ENCODE results near the gene PEMT. TPM values are rescaled to one million over a fixed set of nuclear protein-coding genes. Genes with fewer than 3 reads are reported as not detected.

The PEMT gene
- total RNA-seq, 2 experiments from 2014 or later: 30.4 to 32.3 TPM

GRCh38 chr17:17502741-17503565 is 88.6 kb downstream of the PEMT start:
- CTCF ChIA-PET: interaction anchor here (0.7 kb wide), 1 partner anchor 13 kb away, joined by 3 read pairs; no protein-coding TSS in a partner anchor
- intact Hi-C loops (cut with DNase I, micrococcal nuclease): no loop called here
- H3K9me3 Mint-ChIP-seq (ENCODE audit: low read depth): no peaks in the 10 kb centered on the region
- no peak overlapping the region for H3K27ac Mint-ChIP-seq
- H3K36me3 Mint-ChIP-seq (ENCODE audit: low read depth): no peaks in the 10 kb centered on the region
- H3K4me1 Mint-ChIP-seq: no peaks in the 10 kb centered on the region
- DNase-seq: no peak
- no peak overlapping the region for H3K4me3 Mint-ChIP-seq
- POLR2A ChIA-PET: no interaction called here
- peaks cover 6% of the 10 kb centered on the region for H3K27me3 Mint-ChIP-seq
- ATAC-seq: no peak

- Mint-ChIP-seq H3K4me3 (no peak overlapping the region), H3K36me3 (ENCODE audit: low read depth) (no peaks in the 10 kb centered on the region), H3K27me3 (peaks cover 6% of the 10 kb centered on the region), H3K27ac (no peak overlapping the region), H3K9me3 (ENCODE audit: low read depth) (no peaks in the 10 kb centered on the region), H3K4me1 (peaks cover 3% of the 10 kb centered on the region)
- intact Hi-C loops (cut with DNase I, micrococcal nuclease): loop anchor here in 1 of 2 experiments (1.0 kb wide), 1 partner anchor 146 kb away; no protein-coding TSS in a partner anchor
- CTCF ChIA-PET: interaction anchor here (0.6 kb wide), 1 partner anchor 140 kb away, joined by 3 read pairs; no protein-coding TSS in a partner anchor
- POLR2A ChIA-PET: interaction anchor here (0.6 kb wide), 1 partner anchor 1025 kb away, joined by 6 read pairs; no protein-coding TSS in a partner anchor
- no peak for ATAC-seq
- peak; percentile 60 for DNase-seq
These were observed 90.4 kb downstream of the PEMT start for GRCh38 chr17:17500999-17501605.

DNA sequence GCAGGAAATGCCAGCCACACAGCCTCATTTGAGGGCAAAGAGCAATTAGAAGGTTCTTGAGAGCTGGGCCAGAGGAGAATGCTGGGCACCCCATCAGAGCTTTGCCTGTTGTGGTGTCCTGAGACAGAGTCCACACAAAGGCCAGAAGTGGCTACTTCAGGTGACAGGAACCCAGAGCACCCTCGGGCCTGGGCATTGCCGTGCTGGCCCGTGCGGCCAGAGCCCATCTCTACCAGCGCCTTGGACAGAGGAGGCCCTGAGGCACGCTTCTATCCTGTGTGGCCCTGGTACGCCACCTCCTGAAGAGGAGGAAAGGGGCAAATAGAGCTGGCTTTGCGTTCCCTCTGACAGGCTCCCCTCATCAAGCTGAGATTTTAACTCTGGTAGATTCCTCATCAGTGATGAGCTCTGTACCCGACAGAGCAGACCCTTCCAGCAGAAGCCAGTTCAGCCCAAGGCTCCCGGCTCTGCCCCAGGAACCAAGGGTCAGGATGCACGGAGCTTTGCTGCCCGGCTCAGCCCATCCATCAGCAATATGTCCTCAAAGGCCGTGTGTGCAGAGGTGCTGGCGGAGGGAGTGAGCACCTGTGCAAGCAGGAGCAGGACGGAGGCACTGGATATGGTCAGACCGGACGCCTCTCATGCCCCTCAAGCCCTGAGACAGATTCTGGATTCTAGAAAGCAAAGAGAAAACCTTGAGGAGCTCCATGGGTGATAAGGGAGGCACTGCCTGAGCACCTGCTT is 91.9 kb downstream of the PEMT start:
- intact Hi-C loops (cut with DNase I, micrococcal nuclease): no loop called here
- Mint-ChIP-seq H3K36me3 (ENCODE audit: low read depth) (no peaks in the 10 kb centered on the region), H3K27me3 (peaks cover 10% of the 10 kb centered on the region), H3K4me3 (no peak overlapping the region), H3K27ac (no peak overlapping the region), H3K4me1 (peaks cover 11% of the 10 kb centered on the region), H3K9me3 (ENCODE audit: low read depth) (no peaks in the 10 kb centered on the region)
- DNase-seq (no peak), ATAC-seq (no peak)
- CTCF ChIA-PET: interaction anchor here (0.7 to 1.0 kb wide), 3 partner anchors 8 to 153 kb away, joined by 3 to 4 read pairs (median 4); no protein-coding TSS in a partner anchor
- POLR2A ChIA-PET: no interaction called here

DNA sequence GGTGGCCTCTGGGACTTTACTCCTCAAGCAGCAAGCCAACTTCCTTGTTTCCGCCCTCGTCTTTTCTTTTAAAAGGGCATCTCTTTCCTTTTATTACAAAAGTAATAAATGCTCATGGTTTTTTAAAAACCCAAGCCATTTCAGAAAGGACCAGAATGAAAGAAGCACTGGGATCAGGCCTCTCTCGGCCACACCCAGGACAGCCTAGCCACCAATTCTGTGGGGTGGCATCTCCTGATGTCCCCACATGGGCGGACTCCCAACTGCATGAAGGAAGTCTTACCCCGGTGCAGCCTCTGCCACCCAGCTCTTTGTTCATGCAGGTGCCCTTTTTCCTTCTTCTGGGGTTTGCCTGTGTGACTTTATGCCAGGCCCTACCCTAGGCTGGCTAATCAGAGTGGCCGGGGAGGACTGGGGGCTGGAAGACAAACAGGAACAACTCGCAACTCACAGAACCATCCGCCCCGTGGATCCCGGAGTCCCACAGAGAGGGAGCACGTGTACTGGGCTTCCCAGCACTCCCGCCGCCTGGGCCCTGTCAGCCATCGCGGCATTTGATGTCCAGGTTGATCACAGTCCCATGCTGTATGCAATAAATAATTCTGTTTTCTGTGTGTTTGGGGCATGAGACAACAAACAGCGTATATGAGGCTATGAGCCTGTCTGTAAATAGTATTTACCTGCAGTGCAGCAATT is 92.8 kb downstream of the PEMT start:
- no peak for DNase-seq
- POLR2A ChIA-PET: no interaction called here
- no peak overlapping the region for H3K27ac Mint-ChIP-seq
- no peak overlapping the region for H3K4me3 Mint-ChIP-seq
- H3K27me3 Mint-ChIP-seq: peaks cover 10% of the 10 kb centered on the region
- no peaks in the 10 kb centered on the region for H3K9me3 Mint-ChIP-seq (ENCODE audit: low read depth)
- H3K36me3 Mint-ChIP-seq (ENCODE audit: low read depth): no peaks in the 10 kb centered on the region
- CTCF ChIA-PET: interaction anchor here (0.8 to 1.0 kb wide), 2 partner anchors 143 to 153 kb away, joined by 4 read pairs; no protein-coding TSS in a partner anchor
- peaks cover 11% of the 10 kb centered on the region for H3K4me1 Mint-ChIP-seq
- intact Hi-C loops (cut with DNase I, micrococcal nuclease): no loop called here
- no peak for ATAC-seq

DNA sequence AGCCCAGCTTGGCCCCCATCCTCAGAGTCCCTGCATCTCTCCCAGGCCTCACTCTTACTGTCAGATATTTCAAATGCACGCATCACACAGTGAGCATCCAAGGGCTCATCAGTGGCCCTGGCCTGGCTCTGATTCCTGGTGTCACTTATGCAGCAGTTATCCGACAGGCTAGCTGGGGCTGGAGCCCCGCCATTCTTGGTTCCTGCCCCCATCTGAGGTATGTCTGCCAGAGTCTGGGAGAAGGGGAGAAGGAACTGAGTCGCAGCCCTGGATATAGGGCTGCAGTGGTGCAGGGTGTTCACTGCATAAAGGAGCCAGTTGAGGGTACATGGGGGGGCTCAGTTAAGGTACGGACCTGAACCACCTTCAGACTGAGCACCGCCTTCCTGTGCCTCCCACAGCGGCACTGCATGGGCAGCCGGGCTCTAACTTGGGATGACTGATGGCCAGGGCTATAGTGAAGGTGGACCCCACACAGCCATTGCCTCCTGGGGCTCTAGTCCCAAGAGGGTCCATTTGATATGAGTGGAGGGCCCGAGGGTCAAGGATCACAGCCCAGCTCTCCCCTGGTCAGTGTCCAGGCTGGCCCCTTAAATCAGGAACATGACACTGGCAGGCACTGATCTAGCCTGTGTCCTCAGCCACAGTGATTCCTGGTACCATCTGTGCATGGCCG is 93.5 kb downstream of the PEMT start:
- peaks cover 11% of the 10 kb centered on the region for H3K4me1 Mint-ChIP-seq
- ChIA-PET POLR2A (no interaction called here), CTCF (interaction anchor here (1.3 to 3.1 kb wide), 8 partner anchors 8 to 147 kb away, joined by 3 to 39 read pairs (median 7); partner anchors contain the start of gene MED9)
- H3K27ac Mint-ChIP-seq: no peak overlapping the region
- intact Hi-C loops (cut with DNase I, micrococcal nuclease): loop anchor here in 1 of 2 experiments (1.0 to 2.0 kb wide), 3 partner anchors 93 to 143 kb away; partner anchors contain the start of gene PEMT
- DNase-seq (no peak), ATAC-seq (no peak)
- H3K4me3 Mint-ChIP-seq: no peak overlapping the region
- no peaks in the 10 kb centered on the region for H3K9me3 Mint-ChIP-seq (ENCODE audit: low read depth)
- peaks cover 10% of the 10 kb centered on the region for H3K27me3 Mint-ChIP-seq
- H3K36me3 Mint-ChIP-seq (ENCODE audit: low read depth): no peaks in the 10 kb centered on the region

DNA sequence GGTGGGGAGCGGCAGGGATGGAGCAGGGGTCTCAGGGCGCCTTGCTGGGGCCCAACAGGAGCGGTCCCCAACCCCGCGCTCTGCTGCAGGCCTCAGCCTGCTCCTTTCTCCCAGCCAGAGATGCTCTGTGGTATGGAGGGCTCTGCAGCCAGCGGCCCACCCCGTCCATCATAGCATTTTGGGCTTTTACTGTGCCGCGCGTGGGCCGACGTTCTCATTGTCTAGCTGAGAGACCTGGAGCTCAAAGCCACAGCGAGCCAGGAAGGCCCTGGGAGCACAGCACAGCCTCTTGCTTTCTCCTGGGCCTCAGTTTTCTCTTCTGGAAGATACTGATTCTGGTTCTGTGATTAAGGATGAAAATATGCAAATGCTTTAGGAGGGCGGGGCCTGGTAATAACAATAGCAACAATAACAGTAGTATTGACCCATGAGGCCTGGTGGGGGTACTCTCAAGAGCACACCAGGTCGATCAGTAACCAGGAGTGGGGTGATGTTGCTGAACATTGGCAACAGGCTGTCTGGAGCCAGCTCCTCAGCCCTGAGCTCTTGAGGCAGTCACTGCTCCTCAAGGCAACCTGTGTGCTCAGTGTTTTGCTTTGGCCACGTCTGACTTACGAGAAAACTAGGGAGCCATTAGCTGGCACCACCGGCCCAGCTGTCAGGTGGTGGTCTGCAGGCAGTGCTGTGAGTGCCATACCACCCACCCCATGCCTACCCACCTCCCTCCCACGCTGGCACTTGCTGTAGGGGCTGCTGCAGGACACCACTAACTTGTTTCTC is 94.3 kb downstream of the PEMT start:
- Mint-ChIP-seq H3K27me3 (peaks cover 9% of the 10 kb centered on the region), H3K9me3 (ENCODE audit: low read depth) (no peaks in the 10 kb centered on the region), H3K36me3 (ENCODE audit: low read depth) (peaks cover 4% of the 10 kb centered on the region), H3K27ac (no peak overlapping the region), H3K4me1 (peaks cover 11% of the 10 kb centered on the region), H3K4me3 (no peak overlapping the region)
- ATAC-seq: no peak
- no peak for DNase-seq
- CTCF ChIA-PET: interaction anchor here (0.6 to 3.1 kb wide), 29 partner anchors 9 to 390 kb away, joined by 3 to 39 read pairs (median 4); partner anchors contain the start of genes MED9 and PEMT
- POLR2A ChIA-PET: interaction anchor here (0.5 to 1.1 kb wide), 3 partner anchors 17 to 340 kb away, joined by 3 read pairs; no protein-coding TSS in a partner anchor
- intact Hi-C loops (cut with DNase I, micrococcal nuclease): loop anchor here in 1 of 2 experiments (1.0 to 2.0 kb wide), 3 partner anchors 94 to 144 kb away; partner anchors contain the start of gene PEMT

DNA sequence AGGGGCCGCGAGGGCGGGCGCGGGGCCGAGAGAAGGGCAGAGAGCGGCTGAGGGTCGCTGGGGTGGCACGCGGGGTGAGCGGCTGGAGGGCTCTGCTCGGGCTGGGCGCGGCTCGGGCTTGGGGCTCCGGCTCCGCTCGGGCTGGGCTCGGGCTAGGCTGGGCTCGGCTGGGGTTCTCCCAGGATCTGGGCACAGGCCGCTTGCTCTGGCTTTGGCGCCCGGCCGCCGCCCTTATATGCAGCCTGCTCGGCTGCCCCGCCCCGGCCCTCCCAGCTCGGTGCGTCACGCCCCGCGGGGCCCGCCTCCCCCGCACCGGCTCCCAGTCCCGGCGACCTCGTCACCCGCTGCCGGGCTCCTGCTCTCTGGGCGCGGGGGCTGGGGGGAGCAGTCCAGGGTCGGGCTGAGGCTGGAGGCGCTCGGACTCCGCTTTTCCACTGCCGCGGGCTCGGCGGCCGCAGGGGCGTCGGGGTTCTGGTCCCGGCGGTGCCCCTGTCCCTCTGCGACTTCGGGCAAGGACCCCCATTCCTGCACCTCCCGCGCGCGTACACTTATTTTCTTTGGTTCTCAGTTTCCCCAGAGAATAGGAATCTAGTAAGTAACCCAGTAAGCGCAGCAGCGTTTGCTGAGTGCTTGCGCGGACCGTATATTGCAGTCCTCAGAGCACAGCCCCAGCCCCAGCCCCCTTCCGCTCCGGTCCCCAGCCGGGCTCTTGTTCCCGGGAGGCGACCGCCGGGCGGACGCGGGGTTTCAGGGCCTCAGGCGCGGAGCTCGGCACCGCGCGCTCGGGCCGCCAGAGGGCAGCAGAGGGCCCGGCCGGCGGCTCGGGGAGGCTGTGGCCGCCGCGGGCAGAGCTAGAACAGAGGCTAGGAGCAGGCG is 95.1 kb downstream of the PEMT start, which contains the start of gene RASD1:
Gene RASD1 (minus strand): TSS at position 207 of the 876 bp plus-strand sequence. CDS start 214 bp downstream, outside the sequence.
- intact Hi-C loops (cut with DNase I, micrococcal nuclease): loop anchor here (1.0 to 2.0 kb wide), 9 partner anchors 12 to 146 kb away; partner anchors contain the start of gene PEMT (in 2 of the 2)
- H3K27me3 Mint-ChIP-seq: peaks cover 5% of the 10 kb centered on the region
- ChIA-PET POLR2A (interaction anchor here (0.5 to 1.1 kb wide), 5 partner anchors 16 to 341 kb away, joined by 3 to 4 read pairs (median 3); no protein-coding TSS in a partner anchor), CTCF (interaction anchor here (0.6 to 3.1 kb wide), 31 partner anchors 10 to 421 kb away, joined by 3 to 39 read pairs (median 4); partner anchors contain the start of genes MED9 and PEMT)
- DNase-seq (peak; percentile 91), ATAC-seq (peak; percentile 89)
- peak within 1 kb of the TSS; percentile 56 for H3K4me3 Mint-ChIP-seq
- H3K36me3 Mint-ChIP-seq (ENCODE audit: low read depth): peaks cover 7% of the 10 kb centered on the region
- H3K9me3 Mint-ChIP-seq (ENCODE audit: low read depth): no peaks in the 10 kb centered on the region
- H3K27ac Mint-ChIP-seq: no peak within 1 kb of the TSS
- H3K4me1 Mint-ChIP-seq: peaks cover 11% of the 10 kb centered on the region

DNA sequence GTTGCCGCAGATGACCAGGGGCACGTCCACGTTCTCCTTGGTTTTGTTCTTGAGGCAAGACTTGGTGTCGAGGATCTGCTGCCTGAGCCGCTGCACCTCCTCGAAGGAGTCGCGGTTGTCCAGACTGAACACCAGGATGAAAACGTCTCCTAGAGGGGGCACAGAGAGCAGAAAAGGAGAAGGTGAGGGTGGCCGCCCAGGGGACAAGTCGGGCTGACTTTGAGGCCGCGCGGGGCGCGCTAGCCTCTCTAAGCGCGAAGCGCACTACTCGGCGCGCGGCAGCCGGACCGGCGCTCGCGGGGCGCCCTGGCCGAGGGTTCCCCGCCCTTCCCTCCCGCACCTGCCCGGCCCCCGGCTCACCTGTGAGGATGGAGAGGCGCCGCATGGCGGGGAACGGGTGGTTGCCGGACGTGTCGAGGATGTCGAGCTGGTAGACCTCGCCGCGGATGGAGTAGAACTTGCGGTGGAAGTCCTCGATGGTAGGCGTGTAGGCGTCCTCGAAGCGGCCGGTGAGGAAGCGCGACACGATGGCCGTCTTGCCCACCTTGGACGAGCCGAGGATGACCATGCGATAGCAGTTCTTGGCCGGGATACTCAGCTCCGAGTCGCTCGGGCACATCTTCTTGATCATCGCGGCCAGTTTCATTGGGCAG is 95.8 kb downstream of the PEMT start:
- peaks cover 7% of the 10 kb centered on the region for H3K36me3 Mint-ChIP-seq (ENCODE audit: low read depth)
- peaks cover 5% of the 10 kb centered on the region for H3K27me3 Mint-ChIP-seq
- H3K27ac Mint-ChIP-seq: no peak overlapping the region
- DNase-seq (peak; percentile 51), ATAC-seq (no peak)
- ChIA-PET POLR2A (interaction anchor here (0.6 to 1.1 kb wide), 3 partner anchors 26 to 342 kb away, joined by 3 to 4 read pairs (median 3); no protein-coding TSS in a partner anchor), CTCF (interaction anchor here (1.1 to 3.1 kb wide), 15 partner anchors 11 to 422 kb away, joined by 3 to 39 read pairs (median 5); partner anchors contain the start of gene PEMT)
- intact Hi-C loops (cut with DNase I, micrococcal nuclease): loop anchor here (1.0 to 2.0 kb wide), 8 partner anchors 11 to 147 kb away; partner anchors contain the start of gene PEMT (in 2 of the 2)
- H3K9me3 Mint-ChIP-seq (ENCODE audit: low read depth): no peaks in the 10 kb centered on the region
- H3K4me3 Mint-ChIP-seq: peak overlapping the region; percentile 56
- H3K4me1 Mint-ChIP-seq: peaks cover 11% of the 10 kb centered on the region

Data from activated CD4-positive, alpha-beta T cell treated with anti-CD3 and anti-CD28 coated beads for 36 hours (primary cell).